HUDEP-2 (cell line): ENCODE data around the gene KIRREL3.

ENCODE experiments used
- DNase-seq, 76 experiments: peaks; one replicate each; lab custom pipeline; 2025; ENCODE audit not compliant: unreplicated experiment in 76 of 76; lab: John Stamatoyannopoulos, UW

KIRREL3 gene

DNA sequence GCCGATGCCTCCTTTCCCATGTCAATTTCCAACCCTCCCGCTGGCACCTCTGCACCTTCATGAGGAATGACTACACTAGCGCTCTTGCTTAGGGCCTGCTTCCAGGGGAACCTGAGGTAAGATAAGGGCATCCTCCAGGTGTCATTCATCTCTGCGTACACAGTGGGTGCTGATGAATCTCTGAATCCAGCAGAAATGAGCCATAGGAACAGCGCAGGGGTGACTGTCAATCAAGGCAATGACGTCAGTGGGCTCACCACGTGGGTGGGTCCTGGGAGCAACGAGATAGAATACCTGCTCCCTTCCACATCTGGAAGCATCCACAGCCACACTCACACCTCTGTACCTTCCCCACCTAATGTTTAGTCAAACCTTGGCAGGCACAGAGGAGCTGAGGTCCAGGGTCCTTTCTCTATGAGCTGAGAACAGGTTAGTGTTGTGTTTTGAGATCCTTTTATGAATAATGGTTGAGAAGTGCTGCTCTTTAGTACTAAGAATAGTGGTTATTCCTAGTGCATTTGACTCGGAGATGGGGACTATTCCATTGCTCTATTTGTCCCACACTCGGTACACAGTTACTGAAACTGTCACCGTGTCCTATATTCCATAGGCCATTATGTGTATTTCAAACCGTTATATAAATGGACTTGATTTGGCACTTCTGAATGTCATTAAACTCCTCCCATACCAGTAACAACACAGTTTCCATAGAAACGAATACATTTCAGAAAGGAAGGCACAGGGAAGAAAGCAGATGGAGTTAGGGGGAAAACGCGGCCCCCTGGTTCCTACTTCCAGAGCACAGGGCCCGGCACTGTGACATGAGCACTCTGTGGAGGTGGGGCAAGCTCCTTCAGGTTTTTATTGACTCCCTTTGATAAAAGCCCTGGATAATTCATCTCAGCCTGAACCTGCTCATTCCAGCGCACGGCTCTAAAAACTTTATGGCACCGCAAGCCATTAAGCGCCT lies 451.7 kb downstream of the KIRREL3 start:
- no peak for DNase-seq

DNA sequence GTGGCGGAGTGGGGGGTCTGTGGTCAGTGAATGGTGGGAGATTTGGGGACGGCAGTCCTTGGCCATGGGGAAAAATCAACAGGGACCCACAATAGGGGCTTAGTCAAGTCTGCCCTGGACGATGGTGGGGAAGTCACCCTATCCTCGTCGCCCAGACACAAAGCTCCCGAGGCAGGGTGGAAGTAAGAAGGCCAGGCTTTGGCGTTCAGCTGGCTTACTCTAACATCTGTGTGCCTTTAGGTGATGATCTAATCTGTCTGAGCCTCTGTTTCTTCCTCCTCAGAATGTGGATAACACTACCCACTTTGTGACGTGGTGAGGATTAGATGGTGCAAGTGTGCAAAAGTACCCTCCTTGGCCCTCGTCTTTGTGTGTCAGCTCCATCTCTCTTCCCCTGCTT lies 452.9 kb downstream of the KIRREL3 start:
- DNase-seq, result no peak

DNA sequence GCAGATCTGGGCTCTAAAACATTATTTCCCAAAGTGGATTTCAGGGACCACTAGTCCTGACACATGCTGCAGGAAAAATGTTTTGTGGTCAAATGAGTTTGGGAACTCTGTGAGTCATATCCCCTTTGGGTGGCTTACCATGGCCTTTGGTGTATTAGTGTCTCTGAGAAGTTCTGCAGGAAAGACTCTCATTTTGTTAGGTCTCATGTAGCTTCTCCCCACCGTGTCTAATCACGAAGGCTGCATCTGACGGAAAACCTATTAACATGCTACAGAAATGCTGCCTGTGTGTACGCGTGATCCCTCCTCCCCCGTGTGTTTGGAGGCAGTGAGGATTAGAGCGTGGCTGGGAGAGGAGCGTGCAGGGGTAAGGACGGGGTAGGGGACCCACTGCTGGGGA lies 453.4 kb downstream of the KIRREL3 start:
- DNase-seq, result no peak

- DNase-seq, result no peak
These were observed 453.9 kb downstream of the KIRREL3 start for GRCh38 chr11:126546694-126547093.

- DNase-seq, result no peak
These were observed 454.4 kb downstream of the KIRREL3 start for GRCh38 chr11:126546191-126546590.

DNA sequence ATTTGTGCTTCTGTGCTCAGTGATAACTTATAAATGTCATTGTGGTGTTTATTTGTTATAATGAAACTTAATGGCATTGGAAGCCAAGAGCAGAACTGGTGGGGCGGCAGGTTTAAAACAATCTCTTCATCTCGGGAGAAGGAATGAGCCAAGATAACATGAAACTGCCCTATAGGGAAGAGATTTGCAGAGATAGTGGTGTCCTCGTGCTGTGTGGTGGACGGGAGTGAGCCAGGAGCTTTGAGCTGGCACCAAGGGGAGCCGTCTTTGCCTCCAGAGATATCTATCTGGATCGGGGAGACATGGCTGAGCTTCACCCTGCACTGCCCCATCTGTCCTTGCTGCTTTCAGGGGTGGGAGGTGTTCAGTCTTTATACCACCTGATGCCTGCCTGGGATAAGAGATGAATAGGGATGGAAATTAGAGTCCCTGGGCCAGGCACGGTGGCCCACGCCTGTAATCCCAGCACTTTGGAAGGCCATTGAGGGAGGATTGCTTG lies 455.5 kb downstream of the KIRREL3 start:
- DNase-seq, result no peak

DNA sequence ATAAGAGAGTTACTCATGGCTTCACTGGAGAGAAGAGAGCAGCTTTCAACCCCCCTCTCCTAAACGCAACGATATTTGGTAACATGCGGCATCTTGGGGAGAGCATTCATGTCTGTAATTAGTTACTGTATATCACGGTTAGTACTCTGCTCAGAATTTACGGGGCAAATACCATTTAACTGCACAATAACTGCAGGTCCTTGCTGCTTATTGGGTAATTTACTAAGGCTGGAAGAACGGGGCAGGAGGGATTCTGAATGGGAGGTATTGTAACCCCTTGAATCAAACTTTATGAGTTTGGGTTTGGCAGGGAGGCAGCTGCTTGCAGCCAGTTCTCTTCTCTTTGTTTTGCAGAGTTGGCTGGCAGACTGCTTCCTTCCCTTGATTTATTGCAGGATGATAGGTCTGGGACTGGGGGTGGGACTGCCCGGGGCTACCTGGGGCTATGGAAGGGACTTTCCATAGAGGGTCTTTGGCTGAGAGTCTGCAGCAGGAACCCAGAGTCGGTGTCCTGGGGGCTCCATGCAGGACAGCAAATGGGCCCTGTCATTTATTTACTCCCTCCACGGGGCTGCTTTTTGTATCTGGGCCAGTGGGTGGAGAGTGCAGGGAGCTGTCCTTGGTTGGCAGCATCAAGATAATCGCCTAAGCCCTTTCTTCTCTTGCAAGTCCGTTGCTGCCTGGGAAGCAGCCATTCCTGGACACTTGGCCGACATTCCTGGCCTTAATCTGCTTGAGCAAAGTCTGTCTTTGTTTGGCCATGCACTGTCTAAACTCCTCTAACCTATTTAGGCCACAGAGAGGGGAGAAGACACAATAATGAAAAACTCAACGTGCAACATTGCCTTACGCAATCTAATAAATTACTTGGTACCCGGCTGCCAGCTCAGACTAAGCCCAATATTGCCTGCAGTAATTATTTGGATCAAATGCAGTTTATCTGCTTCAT lies 456.2 kb downstream of the KIRREL3 start:
- DNase-seq, result no peak

- no peak for DNase-seq
These were observed 456.9 kb downstream of the KIRREL3 start for GRCh38 chr11:126543691-126544090.

- DNase-seq, result no peak
These were observed 458.1 kb downstream of the KIRREL3 start for GRCh38 chr11:126542334-126543015.

DNA sequence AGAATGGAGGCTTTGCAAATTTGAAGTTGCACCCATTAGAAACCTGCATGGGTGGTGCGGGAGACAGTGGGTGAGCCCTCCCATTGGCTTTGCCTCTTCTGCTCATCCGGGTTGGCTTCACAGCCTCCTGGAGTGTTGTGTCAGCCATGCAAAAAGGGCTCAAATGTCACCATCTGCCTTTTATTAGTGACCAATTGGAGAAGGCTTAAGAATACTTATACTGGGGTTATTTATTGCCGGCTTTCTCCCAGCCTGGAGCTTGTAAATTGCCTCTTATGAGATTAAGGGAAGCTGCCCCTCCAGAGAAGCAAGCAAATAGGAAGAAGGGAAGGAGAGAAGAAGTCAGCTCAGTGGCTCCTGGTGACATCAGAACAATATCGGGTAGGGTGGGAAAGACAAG lies 462.5 kb downstream of the KIRREL3 start:
- DNase-seq, result no peak

GRCh38 chr11:126537492-126537891 lies 463.1 kb downstream of the KIRREL3 start:
- no peak for DNase-seq

DNA sequence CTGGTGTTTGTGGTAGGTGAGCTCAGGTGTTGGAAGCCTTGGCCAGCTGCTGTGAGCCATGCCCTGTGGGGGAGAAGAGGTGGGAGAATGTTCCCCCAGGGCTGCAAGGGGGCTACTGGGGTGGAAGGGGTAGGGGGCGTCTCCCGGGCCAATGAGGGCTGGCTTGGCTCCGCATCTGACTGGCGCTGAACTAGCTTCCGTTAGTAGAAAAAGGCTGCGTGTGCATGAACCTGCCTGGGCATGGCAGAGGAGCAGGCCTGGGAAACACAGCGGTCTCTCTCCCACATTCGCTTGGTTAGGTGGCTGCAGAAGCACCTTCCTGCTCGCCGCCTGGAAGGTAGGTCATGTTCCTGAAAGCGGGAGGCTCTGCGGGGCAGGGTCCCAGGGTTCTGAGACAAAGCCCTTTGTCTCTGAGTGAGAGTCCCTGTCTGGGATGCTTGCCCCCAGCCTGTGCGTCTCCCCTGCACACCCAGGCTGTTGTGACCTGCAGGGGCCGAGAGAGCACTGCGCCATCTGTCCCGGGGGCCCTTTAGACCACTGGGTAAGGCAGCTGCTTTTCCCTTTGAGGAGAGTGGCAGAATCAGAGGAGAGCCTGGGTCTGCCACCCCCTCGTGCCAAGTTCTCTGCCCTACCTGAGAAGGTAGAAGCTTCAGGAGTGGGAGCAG lies 466.3 kb downstream of the KIRREL3 start:
- no peak for DNase-seq

DNA sequence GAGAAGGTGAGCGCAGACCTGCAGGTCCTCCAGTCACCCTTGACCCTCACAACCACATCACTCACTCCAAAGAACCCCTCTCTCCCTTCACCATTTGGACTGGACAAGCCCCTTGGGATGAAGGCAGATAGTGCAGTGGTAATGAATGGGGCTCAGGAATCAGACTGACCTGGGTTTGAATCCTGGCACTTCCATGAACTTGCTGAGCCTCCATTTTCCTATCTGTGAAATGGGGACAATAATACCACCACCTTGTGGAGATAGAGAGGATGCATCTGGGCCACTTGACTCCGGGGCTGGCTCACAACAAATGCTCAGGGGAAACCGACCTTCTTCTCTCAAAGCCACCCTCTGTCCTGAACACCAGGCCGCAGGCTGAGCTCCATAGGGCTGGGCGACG lies 467.0 kb downstream of the KIRREL3 start:
- no peak for DNase-seq

GRCh38 chr11:126530416-126530815 lies 470.2 kb downstream of the KIRREL3 start:
- no peak for DNase-seq

DNA sequence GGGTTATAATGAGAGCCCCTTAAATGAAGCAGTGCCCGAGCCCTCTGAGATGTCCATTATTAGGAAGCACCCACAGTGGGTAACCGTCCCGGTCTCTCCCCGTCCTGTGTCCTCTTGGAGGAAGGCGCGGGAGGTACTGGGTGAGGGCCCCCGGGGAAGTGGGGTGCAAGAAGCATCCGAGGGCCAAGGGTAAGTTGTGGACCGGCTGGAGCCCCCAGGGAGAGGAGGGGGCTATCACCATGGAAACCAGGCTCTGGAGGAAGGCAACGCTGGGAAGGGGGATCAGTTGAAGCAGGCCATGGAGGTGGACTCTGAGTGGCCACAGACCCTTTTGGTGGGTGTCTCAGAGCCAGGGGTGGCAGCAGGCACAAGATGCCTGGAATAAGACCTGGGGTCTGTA lies 471.5 kb downstream of the KIRREL3 start:
- DNase-seq, result no peak

DNA sequence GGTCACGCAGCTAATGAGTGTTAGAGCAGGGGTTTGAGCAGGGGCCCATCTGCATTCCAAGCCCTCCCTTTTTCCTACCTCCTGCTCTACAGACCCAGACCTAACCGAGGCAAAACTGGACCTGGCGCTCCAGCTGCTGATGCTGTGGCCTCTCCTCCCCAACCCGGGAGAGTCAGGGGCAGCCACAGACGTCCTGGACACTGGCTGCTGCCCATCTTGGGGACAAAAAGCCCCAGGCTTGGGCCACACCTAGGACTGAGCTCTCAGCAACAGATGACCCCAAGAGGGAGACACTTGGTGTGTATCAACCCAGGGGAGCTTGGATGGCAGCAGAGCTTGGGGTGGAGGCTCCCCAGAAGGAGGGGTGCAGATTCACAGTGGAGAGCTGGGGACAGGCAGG lies 472.5 kb downstream of the KIRREL3 start:
- no peak for DNase-seq

DNA sequence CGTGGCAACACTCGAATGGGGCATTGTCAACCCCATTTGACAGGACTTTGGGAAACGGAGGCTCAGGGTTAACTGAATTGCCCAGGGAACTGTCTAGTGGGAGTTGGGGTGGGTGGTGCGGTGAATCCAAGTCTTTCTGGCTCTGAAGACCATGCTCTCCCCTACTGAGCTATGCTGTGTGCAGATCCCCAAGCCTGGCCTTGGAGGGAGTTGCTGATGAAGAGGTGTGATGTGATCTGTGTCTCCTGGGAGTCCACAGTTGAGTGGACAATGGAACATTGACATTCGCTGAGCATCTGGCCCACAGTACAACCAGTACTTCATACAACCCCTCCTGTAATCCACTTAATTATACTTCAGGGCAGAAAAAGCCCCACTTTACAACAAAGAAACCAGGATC lies 472.9 kb downstream of the KIRREL3 start:
- DNase-seq, result no peak

DNA sequence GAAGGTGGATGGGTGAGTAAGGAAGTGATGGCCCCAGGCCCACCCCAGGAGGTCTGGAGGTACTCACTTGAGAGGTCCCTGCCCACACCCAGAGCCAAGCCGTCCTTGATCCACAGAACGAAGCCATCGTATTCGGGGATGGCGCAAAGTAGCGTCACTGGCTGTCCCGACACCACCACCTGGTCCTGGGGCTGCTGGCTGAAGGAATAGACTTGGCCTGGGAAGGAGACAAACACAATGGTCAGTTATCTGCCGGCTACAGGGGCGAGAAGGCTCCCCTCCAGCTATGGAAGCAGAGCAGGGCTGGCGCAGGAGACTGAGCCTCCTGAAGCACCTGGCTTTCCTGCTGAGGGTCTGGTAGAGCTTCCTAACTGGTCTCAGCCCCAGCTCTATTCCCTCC lies 474.1 kb downstream of the KIRREL3 start:
- DNase-seq, result no peak

DNA sequence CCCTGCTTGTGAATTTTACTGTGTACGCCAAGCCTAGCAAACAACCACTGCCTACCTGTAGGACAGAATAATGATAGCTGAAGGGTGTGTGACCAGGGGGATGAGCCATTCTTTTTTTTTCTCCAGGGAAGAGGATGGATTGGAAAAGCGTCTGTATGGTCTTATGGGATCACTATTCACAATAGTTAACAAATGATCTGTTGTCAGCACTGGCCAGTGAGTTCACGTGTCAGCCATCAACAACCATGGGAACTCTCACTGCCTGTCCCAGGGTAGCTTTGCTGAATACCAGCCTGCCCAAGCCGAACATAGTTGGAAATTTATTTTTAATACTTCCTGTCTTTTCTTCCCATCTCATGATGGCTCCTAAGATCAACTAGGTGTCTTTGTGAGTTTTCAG lies 474.9 kb downstream of the KIRREL3 start:
- DNase-seq, result no peak

DNA sequence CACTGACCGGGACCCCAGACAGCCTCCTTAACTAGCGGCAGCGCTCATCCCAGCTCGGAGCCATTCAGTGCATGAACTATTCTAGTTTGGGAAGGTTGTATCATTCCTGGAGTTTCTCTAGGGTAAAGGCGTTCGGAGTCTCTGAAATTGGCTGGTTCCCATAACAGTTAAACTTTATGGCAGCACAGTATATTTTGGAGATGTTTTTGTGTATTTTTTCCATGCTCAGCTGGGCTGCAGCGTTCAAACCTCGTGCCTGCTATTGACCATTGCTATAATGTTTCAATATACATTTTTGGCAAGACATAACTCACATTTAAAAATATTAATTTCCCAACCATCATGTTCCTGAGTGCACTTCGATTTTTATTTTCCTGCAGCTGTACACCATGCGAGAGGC lies 475.4 kb downstream of the KIRREL3 start:
- no peak for DNase-seq
